ENCODE data around the gene TMEFF1.

Gene TMEFF1

GRCh38 chr9:100575006-100575405 lies 102.1 kb downstream of the TMEFF1 start:
- no peak for DNase-seq (ENCODE audit: low read depth)
- H3K4me3 ChIP-seq (ENCODE audit: low read length), result no peak overlapping the region
- no peak for TF ChIP-seq CTCF (conservative IDR thresholded peaks at IDR 0.05; ENCODE audit: low read length)

- DNase-seq (ENCODE audit: low read depth), result peak; percentile 80
- no peak for TF ChIP-seq CTCF (conservative IDR thresholded peaks at IDR 0.05; ENCODE audit: low read length)
These were observed 102.9 kb downstream of the TMEFF1 start for GRCh38 chr9:100575765-100576386.

GRCh38 chr9:100577776-100578448 lies 105.0 kb downstream of the TMEFF1 start, which contains the start of gene CAVIN4:
TSS of gene CAVIN4 (plus strand) at chr9:100578079. CDS start at chr9:100578144, 65 bp downstream.
- no peak within 1 kb of the TSS for H3K4me3 ChIP-seq (ENCODE audit: low read length)
- no peak for TF ChIP-seq CTCF (conservative IDR thresholded peaks at IDR 0.05; ENCODE audit: low read length)
- DNase-seq (ENCODE audit: low read depth), result peak; percentile 53

More at GRCh38 chr9:100575765-100576386, 102.9 kb downstream of the TMEFF1 start:
- H3K4me3 ChIP-seq (ENCODE audit: low read length), result no peak overlapping the region

- H3K4me3 ChIP-seq (ENCODE audit: low read length), result no peak overlapping the region
- DNase-seq (ENCODE audit: low read depth), result no peak
- TF ChIP-seq CTCF (conservative IDR thresholded peaks at IDR 0.05; ENCODE audit: low read length), result no peak
These were observed 105.7 kb downstream of the TMEFF1 start for GRCh38 chr9:100578610-100579009.

GRCh38 chr9:100579665-100580064 lies 106.7 kb downstream of the TMEFF1 start:
- no peak overlapping the region for H3K4me3 ChIP-seq (ENCODE audit: low read length)
- no peak for TF ChIP-seq CTCF (conservative IDR thresholded peaks at IDR 0.05; ENCODE audit: low read length)
- no peak for DNase-seq (ENCODE audit: low read depth)

GRCh38 chr9:100580257-100580656 lies 107.3 kb downstream of the TMEFF1 start:
- no peak overlapping the region for H3K4me3 ChIP-seq (ENCODE audit: low read length)
- no peak for DNase-seq (ENCODE audit: low read depth)
- no peak for TF ChIP-seq CTCF (conservative IDR thresholded peaks at IDR 0.05; ENCODE audit: low read length)

GRCh38 chr9:100581081-100581480 lies 108.1 kb downstream of the TMEFF1 start:
- no peak for DNase-seq (ENCODE audit: low read depth)
- H3K4me3 ChIP-seq (ENCODE audit: low read length), result no peak overlapping the region
- TF ChIP-seq CTCF (conservative IDR thresholded peaks at IDR 0.05; ENCODE audit: low read length), result no peak

All from AG10803 (cell line).